Stimulated activated naive CD8-positive, alpha-beta T cell treated with anti-CD3 and anti-CD28 coated beads, Interleukin-15, Interleukin-2, amounts not matched to agents 100 U/mL and 50 U/mL, for 24 hours (primary cell): ENCODE measurements around the gene PRDM16.

Source experiments
- ATAC-seq: fragments of 150-1000 bp; cut with Tn5 transposase; one replicate; pipeline ENCODE4 v1.10.0; 2021
- DNase-seq: peaks from one replicate; pipeline ENCODE4 v3.0.0; 2021

PRDM16 gene

DNA sequence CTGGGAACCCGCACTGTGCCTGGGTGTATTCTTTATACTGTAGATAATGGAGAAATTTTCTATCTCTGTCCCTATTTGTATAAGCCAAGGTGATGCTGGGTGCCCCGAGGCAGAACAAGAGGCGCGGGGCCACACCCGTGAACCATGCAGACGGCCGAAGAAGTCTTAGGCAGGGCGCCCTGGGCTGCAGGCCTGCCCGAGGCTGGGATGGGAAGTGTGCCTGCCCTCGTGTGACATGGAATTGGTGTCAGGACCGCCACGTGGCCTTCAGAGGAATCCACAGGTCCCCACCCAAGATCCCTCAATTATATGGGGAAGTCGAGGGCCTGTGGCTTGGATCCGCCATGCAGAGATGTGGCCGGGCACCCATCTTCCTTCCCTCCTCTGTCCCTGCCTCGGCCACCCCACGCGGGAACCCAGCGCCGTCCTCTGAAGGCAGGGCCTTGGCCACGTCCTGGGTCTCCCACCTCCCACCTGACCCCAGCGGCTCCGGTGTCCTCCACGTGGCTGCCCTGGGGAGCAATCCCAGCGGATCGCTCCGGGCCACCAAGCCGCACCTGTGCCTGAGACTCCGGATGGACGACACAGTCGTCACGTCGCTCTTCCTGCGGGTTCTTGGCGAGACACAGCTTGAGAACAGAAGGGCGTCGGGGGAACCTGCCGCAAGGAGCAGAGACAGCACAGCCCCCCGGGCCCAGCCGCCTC is 365.6 kb downstream of the PRDM16 start:
- ATAC-seq (no peak), DNase-seq (no peak)

DNA sequence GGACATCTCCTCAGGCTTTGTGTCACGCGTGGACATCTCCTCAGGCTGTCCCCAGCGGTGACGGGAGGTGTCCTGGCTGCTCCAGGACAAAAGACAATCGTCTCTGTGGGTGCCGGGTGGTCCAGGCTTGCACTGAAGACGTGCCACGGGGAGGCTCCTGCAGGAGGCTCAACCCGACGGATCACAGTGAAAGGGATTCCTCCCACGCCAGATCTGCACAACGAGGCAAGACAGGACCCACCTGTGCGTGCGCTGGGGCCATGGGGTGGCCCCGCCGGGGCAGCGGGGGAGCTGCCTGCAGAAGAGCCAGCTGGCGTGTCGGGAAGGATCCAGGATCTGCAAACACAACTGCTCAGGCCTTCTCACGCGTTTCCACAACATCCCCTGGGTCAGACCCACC is 366.7 kb downstream of the PRDM16 start:
- ATAC-seq (no peak), DNase-seq (no peak)

DNA sequence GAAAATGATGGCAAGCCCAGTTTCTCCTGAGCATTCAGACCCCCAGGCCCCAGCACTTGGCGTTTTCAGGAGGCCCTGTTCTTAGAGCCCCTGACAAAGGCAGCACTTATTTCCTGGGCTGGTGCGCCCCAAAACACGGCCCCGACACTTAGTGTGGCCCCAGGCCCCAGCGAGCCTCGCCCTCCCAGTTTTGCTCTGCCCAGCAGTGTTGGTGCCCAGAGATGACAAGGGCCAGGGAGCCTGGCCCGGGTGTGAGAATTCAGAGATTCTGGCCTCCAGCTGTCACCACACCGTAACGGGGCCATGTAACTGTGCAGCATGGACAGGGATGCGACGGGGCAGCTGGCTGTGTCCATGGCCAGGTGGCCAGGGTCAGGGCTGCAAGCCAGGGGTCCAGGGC is 367.4 kb downstream of the PRDM16 start:
- no peak for ATAC-seq

DNA sequence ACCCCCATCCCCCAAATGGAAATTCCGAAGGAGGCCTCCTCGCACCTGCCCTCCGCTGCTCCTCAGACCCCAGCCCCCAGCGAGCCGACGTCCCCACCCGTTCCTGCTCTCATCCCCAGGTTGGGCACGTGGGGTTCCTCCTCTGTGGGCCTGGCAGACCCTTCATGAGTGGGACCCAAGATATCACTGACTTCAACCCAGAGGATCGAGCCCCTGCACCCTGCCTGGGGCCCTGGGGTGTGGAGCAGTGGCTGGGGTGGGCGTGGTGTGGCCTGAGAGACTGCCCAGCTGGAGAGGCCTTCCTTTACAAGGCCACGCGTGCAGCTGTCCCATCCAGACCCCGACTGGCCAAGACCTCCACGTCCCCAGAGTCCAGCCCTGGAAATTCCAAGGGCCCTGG is 367.9 kb downstream of the PRDM16 start:
- ATAC-seq (no peak), DNase-seq (no peak)

More for the DNA sequence above, 367.4 kb downstream of the PRDM16 start:
- DNase-seq, result no peak

DNA sequence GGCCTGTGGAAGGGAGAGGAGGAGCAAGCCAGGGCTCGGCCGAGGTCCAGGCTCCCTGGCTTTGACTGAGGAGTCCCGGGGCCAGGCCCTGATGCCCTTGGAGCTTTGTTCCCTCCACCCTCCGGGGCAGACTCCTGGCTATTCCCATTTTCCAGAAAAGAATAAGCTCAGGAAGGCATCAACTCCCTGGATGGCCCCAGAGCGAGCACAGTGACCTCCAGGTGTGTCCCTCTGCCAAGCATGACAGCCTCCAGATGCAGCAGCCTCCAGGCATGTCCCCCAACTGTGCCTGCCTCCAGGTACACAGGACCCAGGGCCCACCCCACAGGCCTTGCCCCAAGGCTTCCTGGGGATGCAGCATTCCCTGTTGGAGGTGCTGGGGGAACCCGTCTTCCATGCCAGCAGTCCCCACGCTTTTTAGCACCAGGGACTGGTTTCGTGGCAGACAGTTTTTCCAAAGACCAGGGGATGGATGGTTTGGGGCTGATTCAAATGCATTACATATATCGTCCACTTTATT is 369.7 kb downstream of the PRDM16 start:
- ATAC-seq (no peak), DNase-seq (no peak)

DNA sequence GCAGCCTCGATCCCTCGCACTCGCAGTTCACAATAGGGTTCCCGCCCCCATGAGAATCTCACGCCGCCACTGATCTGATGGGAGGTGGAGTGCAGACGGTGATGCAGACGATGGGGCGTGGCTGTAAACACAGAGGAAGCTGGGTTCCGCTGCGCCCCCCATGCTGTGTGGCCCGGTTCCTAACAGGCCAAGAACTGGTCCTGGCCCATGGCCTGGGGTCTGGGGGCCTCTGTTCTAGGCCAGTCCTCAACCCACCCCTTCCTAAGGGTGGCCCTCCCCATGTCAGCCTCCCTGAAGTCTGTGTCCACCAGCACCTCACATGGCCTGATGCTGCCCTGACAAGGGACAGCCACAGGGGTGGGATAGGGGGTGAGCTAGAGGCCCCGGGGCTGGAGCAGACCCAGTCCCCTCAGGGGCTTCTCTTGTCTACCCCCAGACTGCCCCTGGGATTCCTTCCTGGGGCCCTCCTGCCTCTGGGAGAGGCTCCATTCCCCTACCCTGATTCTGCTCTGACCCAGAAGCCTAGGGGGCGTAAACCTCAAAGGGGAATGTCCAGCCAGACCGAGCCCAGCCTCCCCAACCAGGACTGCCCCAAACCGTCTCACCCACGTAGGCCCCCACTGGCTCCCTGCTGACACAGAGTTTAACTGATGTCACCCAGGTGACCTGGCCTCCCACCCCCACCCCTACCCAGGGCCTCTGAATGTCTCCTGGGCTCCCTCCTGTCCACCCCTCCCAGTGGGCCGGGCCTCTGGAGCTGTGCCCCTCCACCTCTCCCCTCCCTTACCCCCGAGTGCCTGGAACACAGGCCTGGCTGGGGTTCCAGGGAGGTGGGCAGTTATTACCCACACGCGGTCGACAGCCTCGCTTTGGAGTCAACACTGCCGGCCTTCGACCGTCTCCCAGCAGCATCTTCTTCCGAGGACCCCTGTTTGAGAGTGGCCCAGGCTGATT is 370.6 kb downstream of the PRDM16 start:
- ATAC-seq (peak; percentile 20), DNase-seq (no peak)

DNA sequence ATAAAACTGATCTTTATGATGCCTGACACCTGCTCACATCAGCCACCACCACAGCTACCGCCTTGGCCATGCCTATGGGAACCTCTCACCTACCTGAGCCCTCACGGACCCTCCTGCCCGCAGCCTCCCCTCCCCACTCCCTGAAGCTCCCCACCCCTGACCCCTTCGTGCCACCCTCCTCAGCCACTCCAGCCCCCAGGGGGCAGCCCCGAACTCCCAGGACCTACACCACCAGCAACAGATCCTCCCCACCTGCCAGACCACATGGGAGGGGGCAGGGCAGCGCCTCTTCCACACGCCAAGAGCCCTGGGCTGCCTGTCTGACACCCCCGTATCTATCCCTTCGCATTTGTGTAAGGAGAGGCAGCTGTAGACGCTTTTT is 371.3 kb downstream of the PRDM16 start:
- DNase-seq (no peak), ATAC-seq (no peak)

DNA sequence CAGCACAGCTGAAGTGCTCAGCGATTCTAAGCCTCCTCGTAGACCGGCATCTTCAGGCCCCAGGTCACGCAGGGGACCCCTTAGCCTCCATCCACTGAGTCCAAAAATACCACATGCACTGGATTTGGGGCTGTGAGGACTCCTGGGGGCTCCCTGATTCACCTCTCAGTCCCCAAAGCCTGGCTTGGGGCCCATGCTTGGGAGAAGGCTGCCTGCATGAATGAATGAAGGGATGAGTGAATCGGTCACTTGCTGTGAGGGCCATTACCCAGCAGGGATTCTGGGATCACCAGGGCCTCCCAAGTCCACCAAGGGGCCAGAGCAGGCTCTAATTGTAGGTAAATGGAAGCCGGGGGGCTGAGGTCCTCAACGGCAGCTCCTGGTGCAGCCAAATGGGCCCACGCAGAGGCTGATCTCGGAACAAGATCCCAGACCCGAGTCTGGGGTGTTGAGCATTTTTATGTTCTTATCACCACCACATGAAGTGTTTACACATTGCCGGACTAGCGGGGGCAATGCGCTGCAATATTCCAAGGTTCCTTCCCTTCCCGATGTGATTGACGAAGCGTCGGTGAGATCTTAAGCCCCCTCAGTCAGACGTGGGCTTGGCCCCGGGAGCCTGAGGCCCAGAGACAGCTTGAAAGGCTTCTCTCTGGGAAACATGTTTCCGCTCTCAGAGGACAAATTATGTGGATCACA is 371.9 kb downstream of the PRDM16 start:
- ATAC-seq (no peak), DNase-seq (no peak)

DNA sequence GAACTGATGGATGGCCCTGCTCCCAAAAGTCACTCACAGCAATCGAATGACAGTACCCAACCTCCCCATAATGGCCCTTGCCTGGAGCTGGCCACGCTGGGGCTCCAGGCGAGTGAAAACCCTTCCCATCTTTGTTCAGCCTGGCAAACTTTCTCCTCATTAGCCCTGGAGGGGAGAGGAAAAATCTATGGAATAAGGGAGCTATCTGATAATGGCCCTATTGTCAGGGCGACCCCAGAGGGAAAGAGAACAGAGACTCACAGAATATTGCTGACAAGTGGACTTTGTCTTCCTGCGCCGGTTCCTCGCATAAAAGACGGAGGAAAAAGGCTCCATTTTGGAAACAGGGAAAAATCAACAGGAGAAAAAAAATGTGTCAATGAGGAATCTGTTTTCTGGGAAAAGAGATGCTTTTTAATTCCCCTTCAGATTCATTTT is 372.4 kb downstream of the PRDM16 start:
- DNase-seq (no peak), ATAC-seq (no peak)

DNA sequence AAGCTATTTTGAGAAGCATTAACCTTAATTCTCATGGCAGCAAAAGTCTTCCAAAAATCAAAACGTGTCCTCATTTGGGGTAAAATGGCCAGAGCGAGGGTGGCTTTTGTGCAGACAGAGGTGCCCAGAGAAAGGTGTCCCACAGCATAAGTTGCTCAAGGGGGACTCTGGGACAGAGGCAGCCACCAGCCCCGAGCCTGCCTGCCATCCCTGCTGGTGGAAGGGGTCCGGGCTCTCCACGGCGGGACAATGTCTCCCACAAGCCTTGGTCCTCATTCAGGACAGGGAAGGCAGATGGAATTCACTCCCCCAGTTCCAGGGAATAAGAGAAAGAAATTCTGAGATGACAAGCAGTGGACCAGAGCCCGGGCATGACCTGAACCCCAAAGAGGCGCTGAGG is 372.9 kb downstream of the PRDM16 start:
- ATAC-seq, result no peak

DNA sequence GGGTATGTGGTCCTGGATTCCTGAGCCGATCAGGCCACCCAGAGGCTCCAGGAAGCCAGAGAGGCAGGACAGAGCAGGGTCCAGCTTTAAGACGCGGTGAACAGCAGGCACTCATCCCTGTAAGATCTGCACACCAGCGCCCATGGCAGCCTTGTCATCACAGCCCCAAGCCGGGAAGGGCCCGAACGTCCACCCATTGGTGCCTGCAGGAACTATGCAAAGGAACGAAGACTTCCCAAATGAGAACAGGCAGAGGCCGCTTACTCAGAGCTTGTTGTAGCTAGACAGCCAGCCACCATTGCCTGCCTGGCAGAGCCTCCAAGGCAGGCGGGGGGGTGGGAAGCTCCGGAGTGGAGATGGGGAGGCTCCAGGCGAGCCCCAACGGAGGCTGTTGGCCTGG is 373.3 kb downstream of the PRDM16 start:
- no peak for ATAC-seq

More for the DNA sequence above, 372.9 kb downstream of the PRDM16 start:
- no peak for DNase-seq

DNA sequence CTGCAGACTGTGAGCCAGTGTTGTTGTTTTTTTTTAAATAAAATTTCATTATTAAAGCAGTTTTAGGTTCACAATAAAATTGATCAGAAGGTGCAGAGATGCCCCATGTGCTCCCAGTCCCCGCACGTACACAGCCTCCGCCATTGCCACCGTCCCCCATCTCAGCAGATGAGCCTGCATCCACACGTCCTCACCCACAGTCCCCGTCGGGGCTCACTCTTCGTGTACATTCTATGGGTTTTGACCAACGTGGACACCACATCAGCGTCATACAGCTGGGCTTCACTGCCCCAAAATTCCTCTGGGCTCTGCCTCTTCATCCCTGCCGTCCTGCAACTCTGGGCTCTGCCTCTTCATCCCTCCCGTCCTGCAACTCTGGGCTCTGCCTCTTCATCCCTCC is 373.9 kb downstream of the PRDM16 start:
- DNase-seq (no peak), ATAC-seq (no peak)

More for the DNA sequence above, 373.3 kb downstream of the PRDM16 start:
- no peak for DNase-seq

DNA sequence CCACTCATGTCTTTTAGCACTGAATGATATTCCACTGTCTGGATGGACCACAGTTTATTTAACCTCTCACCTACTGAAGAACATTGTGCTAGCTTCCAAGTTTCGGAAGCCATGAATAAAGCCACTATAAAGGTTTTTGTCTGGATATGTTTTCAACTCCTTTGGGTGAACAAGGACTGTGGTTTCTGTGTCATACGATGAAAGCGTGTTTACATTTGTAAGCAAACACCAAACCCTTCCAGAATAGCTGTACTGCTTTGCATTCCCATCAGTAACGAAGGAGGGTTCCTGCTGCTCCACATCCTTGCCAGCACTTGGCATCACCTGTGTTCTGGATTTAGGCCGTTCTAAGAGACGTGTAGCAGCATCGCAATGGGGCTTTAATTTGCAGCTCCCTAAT is 374.8 kb downstream of the PRDM16 start:
- ATAC-seq (no peak), DNase-seq (no peak)

DNA sequence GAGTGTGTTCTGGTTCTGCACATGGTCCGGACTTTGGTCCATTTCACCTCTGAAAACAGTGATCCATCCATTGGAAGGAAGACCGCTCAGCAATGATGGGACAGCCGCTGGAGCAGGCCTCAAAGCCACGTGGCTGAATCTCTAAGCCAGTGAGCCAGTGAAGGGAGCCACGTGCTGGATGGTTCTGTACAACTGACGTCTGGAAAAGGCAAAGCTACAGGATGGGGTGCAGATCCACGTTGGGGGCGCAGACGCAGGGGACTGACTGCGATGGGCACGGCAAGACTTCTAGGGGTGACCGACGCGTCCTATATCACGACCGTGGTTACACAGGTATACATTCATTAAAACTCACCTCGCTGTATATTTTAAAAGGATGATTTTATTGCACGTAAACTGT is 375.3 kb downstream of the PRDM16 start:
- ATAC-seq (no peak), DNase-seq (no peak)

DNA sequence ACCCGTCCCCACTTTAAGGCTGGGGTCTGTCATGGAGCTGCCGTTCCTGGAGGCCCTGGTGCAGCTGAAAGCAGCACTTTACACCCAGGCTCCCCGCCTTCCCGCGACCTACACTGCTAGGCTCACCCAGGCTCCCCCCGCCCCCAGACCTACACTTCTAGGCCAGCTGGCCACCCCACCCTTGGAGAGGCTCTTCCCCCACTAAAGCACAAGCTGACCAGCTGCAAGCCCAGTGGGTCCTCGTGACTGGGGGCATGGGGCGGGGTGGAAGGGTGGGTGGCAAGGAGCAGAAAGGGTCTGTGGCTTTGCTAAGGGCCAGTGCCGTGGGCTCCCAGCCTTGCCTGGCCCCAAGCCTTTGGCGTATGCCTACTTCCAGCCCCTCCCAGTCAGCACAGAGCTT is 375.7 kb downstream of the PRDM16 start:
- DNase-seq (no peak), ATAC-seq (no peak)

DNA sequence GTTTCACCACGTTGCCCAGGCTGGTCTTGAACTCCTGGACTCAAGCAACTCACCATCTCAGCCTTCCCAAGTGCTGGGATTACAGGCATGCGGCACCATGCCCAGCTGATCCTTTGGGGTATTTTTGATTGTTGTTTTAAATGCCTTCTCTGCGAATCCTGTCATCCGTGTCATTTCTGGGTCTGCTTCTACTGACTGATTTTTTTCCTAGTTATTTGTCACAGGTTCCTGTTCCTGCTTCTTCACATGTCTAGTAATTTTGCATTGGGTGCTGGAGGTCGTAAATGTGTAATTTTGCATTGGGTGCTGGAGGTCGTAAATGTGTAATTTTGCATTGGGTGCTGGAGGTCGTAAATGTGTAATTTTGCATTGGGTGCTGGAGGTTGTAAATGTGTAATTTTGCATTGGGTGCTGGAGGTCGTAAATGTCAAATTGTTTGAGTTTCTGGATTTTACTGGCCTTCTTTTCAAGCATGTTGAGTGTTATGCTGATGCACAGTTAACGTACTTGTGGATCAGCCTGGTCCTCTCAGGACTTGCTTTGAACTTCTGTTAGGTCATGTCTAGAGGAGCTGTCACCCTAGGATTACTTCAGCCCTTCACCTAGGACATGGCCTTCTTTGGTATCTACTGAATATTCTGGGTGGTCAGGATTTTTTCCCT is 381.3 kb downstream of the PRDM16 start:
- no peak for ATAC-seq
- no peak for DNase-seq

DNA sequence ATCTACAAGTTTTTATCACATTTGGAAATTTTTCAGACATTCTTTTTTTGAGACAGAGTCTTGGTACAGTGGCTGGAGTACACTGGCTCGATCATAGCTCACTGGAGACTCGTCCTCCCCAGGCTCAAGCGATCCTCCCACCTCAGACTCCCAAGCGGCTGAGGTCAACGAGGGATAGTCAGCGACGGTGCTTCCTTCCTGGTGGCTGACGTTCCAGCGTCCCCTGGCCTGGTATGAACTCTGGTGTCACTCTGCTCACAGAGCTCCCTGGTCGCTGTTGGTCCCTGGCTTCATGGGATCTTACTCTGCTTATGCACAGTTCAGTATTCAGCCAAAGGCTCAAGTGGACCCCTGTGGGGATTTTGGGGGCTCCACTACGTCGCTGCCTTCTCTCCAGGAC is 382.0 kb downstream of the PRDM16 start:
- DNase-seq (no peak), ATAC-seq (no peak)

DNA sequence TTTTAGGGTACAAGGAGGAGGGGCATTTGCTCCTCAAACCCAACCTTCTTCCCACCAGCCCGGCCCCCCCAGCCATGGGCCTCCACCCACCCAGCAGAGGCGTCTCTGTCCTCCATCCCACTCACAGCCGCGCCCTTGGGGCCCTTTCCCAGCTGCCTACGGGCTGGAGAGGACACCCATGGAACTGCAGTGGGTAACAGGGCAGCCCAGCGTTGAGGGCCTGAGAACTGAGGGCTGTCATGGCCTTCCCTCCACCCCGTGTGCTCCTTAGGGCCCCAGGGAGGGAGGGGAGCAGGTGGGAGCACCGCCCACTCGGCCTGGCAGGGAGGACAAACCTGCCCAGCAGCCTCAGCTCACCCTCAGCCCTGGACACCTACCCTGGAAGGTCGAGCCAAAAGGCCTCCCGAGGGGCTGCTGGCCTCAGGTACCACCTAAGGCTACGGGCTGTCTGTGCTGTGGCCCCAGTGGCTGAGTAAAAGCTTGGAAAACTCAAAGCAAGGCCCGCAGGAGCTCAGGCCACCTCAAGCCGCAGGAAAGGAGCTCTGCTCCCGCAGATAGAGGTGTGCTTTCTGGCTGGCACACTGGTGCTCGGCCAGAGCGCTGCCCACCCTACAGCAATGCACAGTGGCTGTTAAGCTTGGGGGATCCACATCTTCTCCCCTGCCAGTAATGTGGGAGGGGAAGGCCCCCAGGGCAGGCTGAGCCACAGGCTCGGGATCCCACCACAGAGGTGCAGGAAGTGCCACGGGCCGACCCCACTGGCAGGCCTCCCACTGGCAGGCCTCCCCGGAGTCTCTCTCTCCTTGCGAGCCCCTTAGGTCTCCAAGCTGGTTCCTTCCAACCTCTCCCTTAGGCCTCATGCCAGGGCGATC is 383.2 kb downstream of the PRDM16 start:
- ATAC-seq, result no peak
- DNase-seq, result no peak

DNA sequence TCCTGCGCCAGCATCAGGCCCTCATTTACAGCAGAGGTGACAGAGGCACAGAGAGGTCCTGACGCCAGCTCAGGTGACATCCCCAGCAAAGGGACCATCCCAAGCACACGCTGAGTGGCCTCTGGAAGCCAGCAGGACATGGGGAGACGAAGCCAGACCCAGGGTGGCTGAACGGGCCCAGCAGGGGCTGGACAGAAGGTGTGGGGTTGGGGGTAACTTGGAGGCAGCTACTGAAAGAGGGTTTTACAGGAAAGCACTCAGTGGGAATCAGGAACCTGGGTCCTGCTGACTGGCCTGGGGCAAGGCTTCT is 383.8 kb downstream of the PRDM16 start:
- DNase-seq (no peak), ATAC-seq (no peak)

DNA sequence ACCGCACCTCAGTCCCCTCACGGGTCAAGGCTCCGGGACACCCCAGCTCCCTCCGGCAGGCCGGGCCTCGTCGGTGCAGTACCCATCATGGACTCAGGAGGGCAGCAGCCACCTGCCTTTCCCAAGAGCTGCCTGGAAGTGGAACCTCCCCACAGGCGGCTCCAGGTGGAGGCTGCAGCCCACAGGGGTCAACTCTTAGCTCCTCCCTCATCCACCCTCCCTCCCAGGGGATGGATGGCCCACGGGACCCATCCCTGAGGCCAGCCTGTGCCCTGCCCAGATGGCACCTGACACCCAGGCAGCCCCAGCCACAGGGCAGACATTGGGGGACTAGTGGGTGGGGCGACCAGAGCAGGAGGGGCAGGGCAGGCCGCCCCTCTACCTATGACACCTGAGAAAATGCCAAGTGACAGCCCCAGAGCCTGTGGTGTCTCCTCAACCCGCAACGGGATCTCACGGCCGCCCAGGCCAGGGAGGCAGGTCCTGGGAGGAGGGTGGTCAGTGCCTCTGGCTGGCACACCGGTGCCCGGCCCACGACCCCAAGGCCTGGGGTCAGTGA is 384.3 kb downstream of the PRDM16 start:
- ATAC-seq (peak; percentile 67), DNase-seq (peak; percentile 78)
